Loucy (cell line): ENCODE measurements around the gene TPMT.

Experiments
- EZH2phosphoT487 ChIP-seq: fragments of 200-600 bp; IDR thresholded peaks from 2 replicates; pipeline ENCODE4 v1.6.1; 2018; ENCODE audit warnings: antibody characterized with exemption, mild to moderate bottlenecking, moderate library complexity, borderline replicate concordance
- TF ChIP-seq, protein P1 (sequence below): fragments of 200-600 bp; sonication (generic); conservative IDR thresholded peaks from 2 replicates; pipeline ENCODE4 v1.5.1; 2014; ENCODE audit warnings: mild to moderate bottlenecking, antibody characterized with exemption, low read length

DNA sequence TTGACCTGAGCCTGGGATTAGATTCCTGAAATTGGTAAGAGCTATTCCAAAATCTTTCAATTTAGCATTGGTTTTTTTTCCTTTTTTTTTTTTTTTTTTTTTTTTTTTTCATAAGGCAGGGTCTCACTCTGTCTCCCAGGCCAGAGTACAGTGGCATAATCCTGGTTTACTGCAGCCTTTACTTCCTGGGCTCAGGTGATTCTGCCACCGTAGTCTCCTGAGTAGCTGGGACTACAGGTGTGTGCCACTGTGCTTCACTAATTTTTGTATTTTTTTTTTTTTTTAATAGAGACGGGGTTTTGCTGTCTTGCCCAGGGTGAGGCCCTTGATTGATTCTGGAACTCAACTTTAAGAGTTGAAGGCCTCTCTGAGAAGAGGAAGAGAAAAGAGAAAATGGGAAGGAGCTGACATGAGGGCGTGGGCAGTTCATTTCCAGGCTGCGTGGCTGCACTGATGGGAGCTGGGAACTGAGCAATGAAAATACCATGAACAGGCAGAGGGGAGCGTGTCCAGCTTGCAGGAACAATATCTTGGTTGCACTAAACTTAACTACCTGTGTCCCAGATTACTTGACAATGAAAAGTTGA, 25.0 kb upstream of the TPMT start:
- TF ChIP-seq, protein P1, sequence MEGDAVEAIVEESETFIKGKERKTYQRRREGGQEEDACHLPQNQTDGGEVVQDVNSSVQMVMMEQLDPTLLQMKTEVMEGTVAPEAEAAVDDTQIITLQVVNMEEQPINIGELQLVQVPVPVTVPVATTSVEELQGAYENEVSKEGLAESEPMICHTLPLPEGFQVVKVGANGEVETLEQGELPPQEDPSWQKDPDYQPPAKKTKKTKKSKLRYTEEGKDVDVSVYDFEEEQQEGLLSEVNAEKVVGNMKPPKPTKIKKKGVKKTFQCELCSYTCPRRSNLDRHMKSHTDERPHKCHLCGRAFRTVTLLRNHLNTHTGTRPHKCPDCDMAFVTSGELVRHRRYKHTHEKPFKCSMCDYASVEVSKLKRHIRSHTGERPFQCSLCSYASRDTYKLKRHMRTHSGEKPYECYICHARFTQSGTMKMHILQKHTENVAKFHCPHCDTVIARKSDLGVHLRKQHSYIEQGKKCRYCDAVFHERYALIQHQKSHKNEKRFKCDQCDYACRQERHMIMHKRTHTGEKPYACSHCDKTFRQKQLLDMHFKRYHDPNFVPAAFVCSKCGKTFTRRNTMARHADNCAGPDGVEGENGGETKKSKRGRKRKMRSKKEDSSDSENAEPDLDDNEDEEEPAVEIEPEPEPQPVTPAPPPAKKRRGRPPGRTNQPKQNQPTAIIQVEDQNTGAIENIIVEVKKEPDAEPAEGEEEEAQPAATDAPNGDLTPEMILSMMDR = no peak
- TF ChIP-seq EZH2phosphoT487 = no peak
